Measurements from ENCODE around the gene CTNNA2.

The CTNNA2 gene

GRCh38 chr2:80410346-80410745 lies 897.5 kb downstream of the CTNNA2 start:
- Histone ChIP-seq H3K27me3 (replicated peaks; ENCODE audit: control insufficient read depth, insufficient read depth, low read length) (no peaks in the 10 kb centered on the region), H3K9ac (ENCODE audit: low read length) (no peak overlapping the region), H3K4me3 (ENCODE audit: low read length) (no peak overlapping the region), H3K9me3 (ENCODE audit: control insufficient read depth, low read length) (peaks cover 10% of the 10 kb centered on the region), H3K36me3 (ENCODE audit: control insufficient read depth, insufficient read depth, low read length, severe bottlenecking) (no peaks in the 10 kb centered on the region), H3K4me1 (ENCODE audit: control insufficient read depth, insufficient read depth, low read length) (peaks cover 9% of the 10 kb centered on the region)
- DNase-seq (ENCODE audit: low read depth) = no peak

GRCh38 chr2:80413136-80413535 lies 900.3 kb downstream of the CTNNA2 start:
- Histone ChIP-seq H3K9me3 (ENCODE audit: control insufficient read depth, low read length) (peaks cover 10% of the 10 kb centered on the region), H3K27me3 (replicated peaks; ENCODE audit: control insufficient read depth, insufficient read depth, low read length) (no peaks in the 10 kb centered on the region), H3K9ac (ENCODE audit: low read length) (no peak overlapping the region), H3K4me3 (ENCODE audit: low read length) (no peak overlapping the region), H3K36me3 (ENCODE audit: control insufficient read depth, insufficient read depth, low read length, severe bottlenecking) (no peaks in the 10 kb centered on the region), H3K4me1 (ENCODE audit: control insufficient read depth, insufficient read depth, low read length) (peaks cover 9% of the 10 kb centered on the region)
- no peak for DNase-seq (ENCODE audit: low read depth)

- Histone ChIP-seq H3K4me3 (ENCODE audit: low read length) (no peak overlapping the region), H3K4me1 (ENCODE audit: control insufficient read depth, insufficient read depth, low read length) (no peaks in the 10 kb centered on the region), H3K36me3 (ENCODE audit: control insufficient read depth, insufficient read depth, low read length, severe bottlenecking) (no peaks in the 10 kb centered on the region), H3K9me3 (ENCODE audit: control insufficient read depth, low read length) (peaks cover 10% of the 10 kb centered on the region), H3K27me3 (replicated peaks; ENCODE audit: control insufficient read depth, insufficient read depth, low read length) (no peaks in the 10 kb centered on the region), H3K9ac (ENCODE audit: low read length) (no peak overlapping the region)
- DNase-seq (ENCODE audit: low read depth) = no peak
Observed at GRCh38 chr2:80417737-80418136, 904.9 kb downstream of the CTNNA2 start.

GRCh38 chr2:80420530-80421208 lies 907.8 kb downstream of the CTNNA2 start:
- Histone ChIP-seq H3K27me3 (replicated peaks; ENCODE audit: control insufficient read depth, insufficient read depth, low read length) (no peaks in the 10 kb centered on the region), H3K36me3 (ENCODE audit: control insufficient read depth, insufficient read depth, low read length, severe bottlenecking) (no peaks in the 10 kb centered on the region), H3K9me3 (ENCODE audit: control insufficient read depth, low read length) (no peaks in the 10 kb centered on the region), H3K4me3 (ENCODE audit: low read length) (no peak overlapping the region), H3K9ac (ENCODE audit: low read length) (no peak overlapping the region), H3K4me1 (ENCODE audit: control insufficient read depth, insufficient read depth, low read length) (no peaks in the 10 kb centered on the region)
- DNase-seq (ENCODE audit: low read depth) = no peak

- peaks cover 3% of the 10 kb centered on the region for H3K4me1 ChIP-seq (ENCODE audit: control insufficient read depth, insufficient read depth, low read length)
- no peak for DNase-seq (ENCODE audit: low read depth)
- H3K27me3 ChIP-seq (replicated peaks; ENCODE audit: control insufficient read depth, insufficient read depth, low read length) = no peaks in the 10 kb centered on the region
- H3K9ac ChIP-seq (ENCODE audit: low read length) = no peak overlapping the region
- no peaks in the 10 kb centered on the region for H3K36me3 ChIP-seq (ENCODE audit: control insufficient read depth, insufficient read depth, low read length, severe bottlenecking)
- H3K9me3 ChIP-seq (ENCODE audit: control insufficient read depth, low read length) = no peaks in the 10 kb centered on the region
- no peak overlapping the region for H3K4me3 ChIP-seq (ENCODE audit: low read length)
Observed at GRCh38 chr2:80429251-80429650, 916.4 kb downstream of the CTNNA2 start.

- no peaks in the 10 kb centered on the region for H3K27me3 ChIP-seq (replicated peaks; ENCODE audit: control insufficient read depth, insufficient read depth, low read length)
- H3K9ac ChIP-seq (ENCODE audit: low read length) = no peak overlapping the region
- H3K36me3 ChIP-seq (ENCODE audit: control insufficient read depth, insufficient read depth, low read length, severe bottlenecking) = no peaks in the 10 kb centered on the region
- no peak for DNase-seq (ENCODE audit: low read depth)
- no peak overlapping the region for H3K4me3 ChIP-seq (ENCODE audit: low read length)
- H3K9me3 ChIP-seq (ENCODE audit: control insufficient read depth, low read length) = no peaks in the 10 kb centered on the region
- H3K4me1 ChIP-seq (ENCODE audit: control insufficient read depth, insufficient read depth, low read length) = peaks cover 3% of the 10 kb centered on the region
Observed at GRCh38 chr2:80437959-80438358, 925.1 kb downstream of the CTNNA2 start.

GRCh38 chr2:80438686-80439085 lies 925.8 kb downstream of the CTNNA2 start:
- DNase-seq (ENCODE audit: low read depth) = no peak
- Histone ChIP-seq H3K4me1 (ENCODE audit: control insufficient read depth, insufficient read depth, low read length) (no peaks in the 10 kb centered on the region), H3K9ac (ENCODE audit: low read length) (no peak overlapping the region), H3K4me3 (ENCODE audit: low read length) (no peak overlapping the region), H3K27me3 (replicated peaks; ENCODE audit: control insufficient read depth, insufficient read depth, low read length) (no peaks in the 10 kb centered on the region), H3K9me3 (ENCODE audit: control insufficient read depth, low read length) (no peaks in the 10 kb centered on the region), H3K36me3 (ENCODE audit: control insufficient read depth, insufficient read depth, low read length, severe bottlenecking) (no peaks in the 10 kb centered on the region)

GRCh38 chr2:80454628-80455027 lies 941.8 kb downstream of the CTNNA2 start:
- H3K4me1 ChIP-seq (ENCODE audit: control insufficient read depth, insufficient read depth, low read length) = no peaks in the 10 kb centered on the region
- no peak overlapping the region for H3K9ac ChIP-seq (ENCODE audit: low read length)
- DNase-seq (ENCODE audit: low read depth) = no peak
- H3K27me3 ChIP-seq (replicated peaks; ENCODE audit: control insufficient read depth, insufficient read depth, low read length) = no peaks in the 10 kb centered on the region
- no peaks in the 10 kb centered on the region for H3K9me3 ChIP-seq (ENCODE audit: control insufficient read depth, low read length)
- no peaks in the 10 kb centered on the region for H3K36me3 ChIP-seq (ENCODE audit: control insufficient read depth, insufficient read depth, low read length, severe bottlenecking)
- no peak overlapping the region for H3K4me3 ChIP-seq (ENCODE audit: low read length)

GRCh38 chr2:80459028-80459427 lies 946.2 kb downstream of the CTNNA2 start:
- Histone ChIP-seq H3K4me3 (ENCODE audit: low read length) (no peak overlapping the region), H3K36me3 (ENCODE audit: control insufficient read depth, insufficient read depth, low read length, severe bottlenecking) (no peaks in the 10 kb centered on the region), H3K4me1 (ENCODE audit: control insufficient read depth, insufficient read depth, low read length) (no peaks in the 10 kb centered on the region), H3K9ac (ENCODE audit: low read length) (no peak overlapping the region), H3K9me3 (ENCODE audit: control insufficient read depth, low read length) (no peaks in the 10 kb centered on the region), H3K27me3 (replicated peaks; ENCODE audit: control insufficient read depth, insufficient read depth, low read length) (no peaks in the 10 kb centered on the region)
- no peak for DNase-seq (ENCODE audit: low read depth)

- Histone ChIP-seq H3K27me3 (replicated peaks; ENCODE audit: control insufficient read depth, insufficient read depth, low read length) (no peaks in the 10 kb centered on the region), H3K36me3 (ENCODE audit: control insufficient read depth, insufficient read depth, low read length, severe bottlenecking) (no peaks in the 10 kb centered on the region), H3K9me3 (ENCODE audit: control insufficient read depth, low read length) (no peaks in the 10 kb centered on the region), H3K9ac (ENCODE audit: low read length) (no peak overlapping the region), H3K4me3 (ENCODE audit: low read length) (no peak overlapping the region), H3K4me1 (ENCODE audit: control insufficient read depth, insufficient read depth, low read length) (no peaks in the 10 kb centered on the region)
- no peak for DNase-seq (ENCODE audit: low read depth)
Observed at GRCh38 chr2:80461505-80462197, 948.8 kb downstream of the CTNNA2 start.

GRCh38 chr2:80462654-80463053 lies 949.8 kb downstream of the CTNNA2 start:
- no peaks in the 10 kb centered on the region for H3K9me3 ChIP-seq (ENCODE audit: control insufficient read depth, low read length)
- no peaks in the 10 kb centered on the region for H3K4me1 ChIP-seq (ENCODE audit: control insufficient read depth, insufficient read depth, low read length)
- no peaks in the 10 kb centered on the region for H3K27me3 ChIP-seq (replicated peaks; ENCODE audit: control insufficient read depth, insufficient read depth, low read length)
- no peak for DNase-seq (ENCODE audit: low read depth)
- no peak overlapping the region for H3K4me3 ChIP-seq (ENCODE audit: low read length)
- H3K36me3 ChIP-seq (ENCODE audit: control insufficient read depth, insufficient read depth, low read length, severe bottlenecking) = no peaks in the 10 kb centered on the region
- H3K9ac ChIP-seq (ENCODE audit: low read length) = no peak overlapping the region

All from adipocyte (in vitro differentiated cells).